ENCODE measurements around the gene SLC49A3. TPM values are rescaled to one million over a fixed set of nuclear protein-coding genes. Genes with fewer than 3 reads are reported as not detected.

Gene SLC49A3
- total and polyA plus RNA-seq, 10 of the 15 experiments (the other 5 are each of a cell fraction or from before 2014, with no cell fraction given) = 0.09 to 0.85 (median 0.18) TPM; not detected in 4

GRCh38 chr4:661231-661630, 27.7 kb downstream of the SLC49A3 start:
- CTCF ChIA-PET = no interaction called here
- Histone ChIP-seq H3K4me3 (no peak overlapping the region), H3K36me3 (ENCODE audit: control insufficient read depth in 2 of 2, insufficient read depth in 2 of 2, low read length in 1 of 2) (no peaks in the 10 kb centered on the region), H3K9ac (ENCODE audit: control insufficient read depth, insufficient read depth, low read length) (no peak overlapping the region), H3K9me3 (replicated peaks; ENCODE audit: control insufficient read depth, insufficient read depth, low read length) (no peaks in the 10 kb centered on the region; the same call in 2 of the 3 replicates), H3K27me3 (replicated peaks in 1 of 2; ENCODE audit: control insufficient read depth in 2 of 2, insufficient read depth in 2 of 2, low read length in 1 of 2) (no peaks in the 10 kb centered on the region), H3K4me1 (ENCODE audit: control insufficient read depth, insufficient read depth, low read length) (no peaks in the 10 kb centered on the region), H3K79me2 (ENCODE audit: control insufficient read depth, insufficient read depth, low read length) (peaks cover 3% of the 10 kb centered on the region), H3K27ac (ENCODE audit: control insufficient read depth, insufficient read depth) (no peak overlapping the region), H4K20me1 (ENCODE audit: control insufficient read depth, insufficient read depth) (no peaks in the 10 kb centered on the region), H2AFZ (ENCODE audit: control insufficient read depth, low read depth, low read length) (no peak overlapping the region), H3K4me2 (ENCODE audit: control insufficient read depth, insufficient read depth) (no peak overlapping the region)
- BruUV-seq (replicated peaks) = no TSS peak
- RAD21 ChIA-PET (ENCODE audit: unreplicated experiment) = no interaction called here
- TF ChIP-seq PKNOX1 (IDR thresholded peaks at IDR 0.05) (no peak), STAT3 (IDR thresholded peaks at IDR 0.05; ENCODE audit: low read depth, low read length) (no peak), E4F1 (IDR thresholded peaks at IDR 0.05; ENCODE audit: borderline replicate concordance, partially characterized antibody) (no peak), BRCA1 (IDR thresholded peaks at IDR 0.05; ENCODE audit: low read depth, low read length) (no peak), KLF5 (IDR thresholded peaks at IDR 0.05; ENCODE audit: partially characterized antibody) (no peak), ZNF217 (IDR thresholded peaks at IDR 0.05) (no peak)
- DNase-seq (ENCODE audit: low read depth, low spot score) (no peak), FAIRE-seq (no peak), ATAC-seq (no peak)
- in situ Hi-C loops (cut with MboI) = no loop called here
- SMC1A ChIA-PET (ENCODE audit: uncharacterized antibody, unreplicated experiment) = no interaction called here
- POLR2A ChIA-PET = no interaction called here
- intact Hi-C loops (cut with micrococcal nuclease; ENCODE audit: unreplicated experiment) = no loop called here
- 13% methylated on average over 3 of the region's 3 CpGs for WGBS (ENCODE audit: insufficient coverage, insufficient replicate concordance, low lambda C conversion rate, missing lambda C conversion rate)

Measured in GM12878 (cell line).